GM23248 (cell line): ENCODE data around the gene FAM131C. TPM values are rescaled to one million over a fixed set of nuclear protein-coding genes. Genes with fewer than 3 reads are reported as not detected.
"Not testable (repeated sequence)": the region's sequence is repeated elsewhere in the genome, so short reads cannot be mapped to it uniquely, and the experiment has no call there.

Experiments used
- DNase-seq: peaks from one replicate; pipeline ENCODE4 v3.0.0-alpha.2; 2015
- H2AFZ ChIP-seq: fragments of 200-600 bp; sonication (generic); 2 replicates; pipeline ENCODE4 v1.6.1; 2016; ENCODE audit warnings: antibody characterized with exemption
- H3F3A ChIP-seq: fragments of 200-600 bp; sonication (generic); 2 replicates; pipeline ENCODE4 v1.6.1; 2016; ENCODE audit warnings: mild to moderate bottlenecking, antibody characterized with exemption, mixed run types; ENCODE audit not compliant: insufficient read depth
- H3K27ac ChIP-seq: fragments of 200-600 bp; sonication (generic); 2 replicates; pipeline ENCODE4 v1.5.1; 2016; ENCODE audit warnings: mild to moderate bottlenecking
- H3K27me3 ChIP-seq: fragments of 200-600 bp; sonication (generic); replicated peaks from 2 replicates; pipeline ENCODE4 v1.6.1; 2016; ENCODE audit warnings: mild to moderate bottlenecking; ENCODE audit not compliant: insufficient read depth
- H3K36me3 ChIP-seq: fragments of 200-600 bp; sonication (generic); 2 replicates; pipeline ENCODE4 v1.6.1; 2016; ENCODE audit warnings: low read depth, mild to moderate bottlenecking
- H3K4me1 ChIP-seq: fragments of 200-600 bp; sonication (generic); 2 replicates; pipeline ENCODE4 v1.6.1; 2016; ENCODE audit warnings: mild to moderate bottlenecking; ENCODE audit not compliant: insufficient read depth
- H3K4me2 ChIP-seq: fragments of 200-600 bp; sonication (generic); one replicate; pipeline ENCODE4 v1.6.1; 2016; ENCODE audit warnings: mild to moderate bottlenecking; ENCODE audit not compliant: unreplicated experiment
- H3K4me3 ChIP-seq: fragments of 200-600 bp; sonication (generic); 2 replicates; pipeline ENCODE4 v1.5.1; 2016; ENCODE audit warnings: mild to moderate bottlenecking
- H3K79me2 ChIP-seq: fragments of 200-600 bp; sonication (generic); 2 replicates; pipeline ENCODE4 v1.6.1; 2016; ENCODE audit warnings: mild to moderate bottlenecking; ENCODE audit not compliant: insufficient read depth
- H3K9ac ChIP-seq: fragments of 200-600 bp; sonication (generic); 2 replicates; pipeline ENCODE4 v1.6.1; 2016; ENCODE audit warnings: mild to moderate bottlenecking
- H3K9me2 ChIP-seq: fragments of 200-600 bp; sonication (generic); 2 replicates; pipeline ENCODE4 v1.6.1; 2016; ENCODE audit warnings: mixed run types, mild to moderate bottlenecking, moderate library complexity; ENCODE audit not compliant: insufficient read depth
- H3K9me3 ChIP-seq: fragments of 200-600 bp; sonication (generic); one replicate; pipeline ENCODE4 v1.6.1; 2017; ENCODE audit warnings: low read depth
- H4K20me1 ChIP-seq: fragments of 200-600 bp; sonication (generic); 2 replicates; pipeline ENCODE4 v1.6.0; 2016; ENCODE audit not compliant: insufficient read depth
- EZH2 ChIP-seq: fragments of 200-600 bp; sonication (generic); IDR thresholded peaks from 2 replicates; pipeline ENCODE4 v1.6.1; 2018; ENCODE audit warnings: antibody characterized with exemption, mild to moderate bottlenecking; ENCODE audit not compliant: insufficient read depth, poor library complexity, severe bottlenecking
- EZH2phosphoT487 ChIP-seq: fragments of 200-600 bp; sonication (generic); IDR thresholded peaks from 2 replicates; pipeline ENCODE4 v1.6.1; 2018; ENCODE audit warnings: antibody characterized with exemption, moderate library complexity, mild to moderate bottlenecking, low read depth; ENCODE audit not compliant: insufficient read depth
- WGBS, 2 experiments: methylation state at CpG; one replicate each; pipeline ENCODE4 v1.1.6; 2015 to 2017; ENCODE audit warnings: low lambda C conversion rate in 2 of 2, low coverage in 1 of 2; ENCODE audit errors: missing lambda C conversion rate in 2 of 2; 5-methylcytosine and 5-hydroxymethylcytosine counted together
- in situ Hi-C: fragments of 300-500 bp; cut with MboI; formaldehyde crosslinking; loops from 2 replicates; pipeline ENCODE4 v1.15.0; 2020
- polyA plus RNA-seq: library from polyadenylated mRNA; unstranded; fragments of >200 nt; fragmentation: Nextera tagmentation; extraction: Ambion mirVana; gene quantifications from 2 replicates; pipeline ENCODE4 v1.2.1, GENCODE V29; 2016
- total RNA-seq: library from RNA; depleted of rRNA; stranded (reverse); fragments of >200 nt; shearing (Covaris generic); gene quantifications from 2 replicates; pipeline ENCODE4 v1.2.3, GENCODE V29; 2014

The FAM131C gene
- total and polyA plus RNA-seq, 2 experiments from 2014 or later = 0.97 to 1.3 TPM

GRCh38 chr1:16110884-16111283 is 37.4 kb upstream of the FAM131C start:
- no peak overlapping the region for H3K27ac ChIP-seq
- no peak overlapping the region for H3K9ac ChIP-seq
- no peaks in the 10 kb centered on the region for H3K9me2 ChIP-seq
- H3K4me2 ChIP-seq = no peak overlapping the region
- H3K36me3 ChIP-seq = no peaks in the 10 kb centered on the region
- no peaks in the 10 kb centered on the region for H3F3A ChIP-seq
- H3K27me3 ChIP-seq = no peaks in the 10 kb centered on the region
- WGBS, 2 experiments = 94 to 99% methylated on average over 7 of the region's 7 CpGs
- peaks cover 19% of the 10 kb centered on the region for H3K4me1 ChIP-seq
- H4K20me1 ChIP-seq = no peaks in the 10 kb centered on the region
- no peak for TF ChIP-seq EZH2
- TF ChIP-seq EZH2phosphoT487 = no peak
- H2AFZ ChIP-seq = no peak overlapping the region
- no peak overlapping the region for H3K4me3 ChIP-seq
- no peak for DNase-seq
- H3K79me2 ChIP-seq = no peaks in the 10 kb centered on the region
- H3K9me3 ChIP-seq = no peaks in the 10 kb centered on the region
- in situ Hi-C loops = no loop called here

- Histone ChIP-seq H2AFZ (no peak overlapping the region), H3F3A (no peaks in the 10 kb centered on the region), H3K4me1 (peaks cover 19% of the 10 kb centered on the region), H3K9me3 (no peaks in the 10 kb centered on the region), H3K27me3 (no peaks in the 10 kb centered on the region), H3K9me2 (no peaks in the 10 kb centered on the region), H3K27ac (no peak overlapping the region), H4K20me1 (no peaks in the 10 kb centered on the region), H3K36me3 (no peaks in the 10 kb centered on the region), H3K4me2 (no peak overlapping the region), H3K9ac (no peak overlapping the region), H3K79me2 (no peaks in the 10 kb centered on the region), H3K4me3 (no peak overlapping the region)
- DNase-seq = no peak
- no peak for TF ChIP-seq EZH2
- TF ChIP-seq EZH2phosphoT487 = no peak
- WGBS, 2 experiments = 90 to 92% methylated on average over 6 of the region's 6 CpGs
- in situ Hi-C loops = no loop called here
These were observed 37.0 kb upstream of the FAM131C start for GRCh38 chr1:16110456-16110855.

GRCh38 chr1:16109571-16109970 is 36.1 kb upstream of the FAM131C start:
- Histone ChIP-seq H3K27ac (no peak overlapping the region), H3K4me1 (peaks cover 19% of the 10 kb centered on the region), H3K27me3 (no peaks in the 10 kb centered on the region), H4K20me1 (no peaks in the 10 kb centered on the region), H3K9me3 (no peaks in the 10 kb centered on the region), H3K79me2 (no peaks in the 10 kb centered on the region), H3K4me2 (no peak overlapping the region), H3K9ac (no peak overlapping the region), H3K9me2 (no peaks in the 10 kb centered on the region), H3K36me3 (no peaks in the 10 kb centered on the region), H3K4me3 (no peak overlapping the region), H3F3A (no peaks in the 10 kb centered on the region), H2AFZ (no peak overlapping the region)
- peak; percentile 44 for DNase-seq
- WGBS, 2 experiments = 58 to 79% methylated on average over 1 of the region's 1 CpG
- no peak for TF ChIP-seq EZH2phosphoT487
- TF ChIP-seq EZH2 = no peak
- in situ Hi-C loops = no loop called here

GRCh38 chr1:16107039-16107438 is 33.6 kb upstream of the FAM131C start:
- H3K9ac ChIP-seq, H3K4me1 ChIP-seq, H3K27me3 ChIP-seq, H3K36me3 ChIP-seq, H3K27ac ChIP-seq, H3F3A ChIP-seq, H3K9me3 ChIP-seq, H3K4me2 ChIP-seq, H3K4me3 ChIP-seq, H3K9me2 ChIP-seq, H4K20me1 ChIP-seq, H3K79me2 ChIP-seq, H2AFZ ChIP-seq, in situ Hi-C loops, DNase-seq: not testable (repeated sequence)
- WGBS, 2 experiments = 45 to 47% methylated on average over 5 of the region's 5 CpGs

GRCh38 chr1:16101623-16102022 is 28.2 kb upstream of the FAM131C start:
- Histone ChIP-seq H3K27me3 (no peaks in the 10 kb centered on the region), H2AFZ (0 out of 2 replicates have a peak overlapping the region, but pooled peaks have one; percentile 42), H3K4me2 (no peak overlapping the region), H3K27ac (no peak overlapping the region), H3K9me3 (no peaks in the 10 kb centered on the region), H3F3A (no peaks in the 10 kb centered on the region), H3K79me2 (no peaks in the 10 kb centered on the region), H3K36me3 (no peaks in the 10 kb centered on the region), H3K4me3 (no peak overlapping the region), H3K9me2 (no peaks in the 10 kb centered on the region), H4K20me1 (no peaks in the 10 kb centered on the region), H3K9ac (no peak overlapping the region), H3K4me1 (no peaks in the 10 kb centered on the region)
- in situ Hi-C loops = no loop called here
- WGBS, 2 experiments = 25 to 26% methylated on average over 9 of the region's 9 CpGs
- peak; percentile 29 for DNase-seq
- no peak for TF ChIP-seq EZH2
- TF ChIP-seq EZH2phosphoT487 = no peak
